ENCODE data around the gene MDK.

The MDK gene

GRCh38 chr11:46351148-46351547 lies 30.3 kb upstream of the MDK start:
- DNase-seq, result no peak
- TF ChIP-seq CTCF (IDR thresholded peaks at IDR 0.05; ENCODE audit: low read depth, low read length), result no peak
- Histone ChIP-seq H3K27ac (no peak overlapping the region), H3K9me3 (ENCODE audit: severe bottlenecking) (no peaks in the 10 kb centered on the region), H3K4me3 (ENCODE audit: low read depth, low read length) (no peak overlapping the region), H3K36me3 (peaks cover 21% of the 10 kb centered on the region), H3K27me3 (ENCODE audit: insufficient read depth, low read depth, severe bottlenecking) (no peaks in the 10 kb centered on the region)

- H3K4me3 ChIP-seq (ENCODE audit: low read depth, low read length), result no peak overlapping the region
- TF ChIP-seq CTCF (IDR thresholded peaks at IDR 0.05; ENCODE audit: low read depth, low read length), result no peak
These were observed 29.9 kb upstream of the MDK start for GRCh38 chr11:46351606-46352005.

GRCh38 chr11:46352063-46352841 lies 29.2 kb upstream of the MDK start:
- Histone ChIP-seq H3K4me3 (ENCODE audit: low read depth, low read length) (peak overlapping the region; percentile 31), H3K27ac (peak overlapping the region; percentile 49), H3K36me3 (peaks cover 21% of the 10 kb centered on the region), H3K27me3 (ENCODE audit: insufficient read depth, low read depth, severe bottlenecking) (no peaks in the 10 kb centered on the region), H3K9me3 (ENCODE audit: severe bottlenecking) (no peaks in the 10 kb centered on the region)
- peak; percentile 88 for DNase-seq
- peak; percentile 98 for TF ChIP-seq CTCF (IDR thresholded peaks at IDR 0.05; ENCODE audit: low read depth, low read length)

More at GRCh38 chr11:46351606-46352005, 29.9 kb upstream of the MDK start:
- H3K27ac ChIP-seq, result peak overlapping the region; percentile 28; the same call in 1 of the 2 replicates
- no peak for DNase-seq
- H3K9me3 ChIP-seq (ENCODE audit: severe bottlenecking), result no peaks in the 10 kb centered on the region
- H3K27me3 ChIP-seq (ENCODE audit: insufficient read depth, low read depth, severe bottlenecking), result no peaks in the 10 kb centered on the region
- H3K36me3 ChIP-seq, result peaks cover 21% of the 10 kb centered on the region

GRCh38 chr11:46353698-46354097 lies 27.8 kb upstream of the MDK start:
- H3K36me3 ChIP-seq, result peaks cover 21% of the 10 kb centered on the region
- no peaks in the 10 kb centered on the region for H3K27me3 ChIP-seq (ENCODE audit: insufficient read depth, low read depth, severe bottlenecking)

GRCh38 chr11:46356924-46357482 lies 24.5 kb upstream of the MDK start:
- Histone ChIP-seq H3K27ac (no peak overlapping the region), H3K27me3 (ENCODE audit: insufficient read depth, low read depth, severe bottlenecking) (no peaks in the 10 kb centered on the region), H3K4me3 (ENCODE audit: low read depth, low read length) (no peak overlapping the region), H3K9me3 (ENCODE audit: severe bottlenecking) (no peaks in the 10 kb centered on the region), H3K36me3 (peaks cover 15% of the 10 kb centered on the region)
- DNase-seq, result no peak
- TF ChIP-seq CTCF (IDR thresholded peaks at IDR 0.05; ENCODE audit: low read depth, low read length), result no peak

More at GRCh38 chr11:46353698-46354097, 27.8 kb upstream of the MDK start:
- Histone ChIP-seq H3K4me3 (ENCODE audit: low read depth, low read length) (no peak overlapping the region), H3K27ac (no peak overlapping the region), H3K9me3 (ENCODE audit: severe bottlenecking) (no peaks in the 10 kb centered on the region)
- DNase-seq, result no peak
- no peak for TF ChIP-seq CTCF (IDR thresholded peaks at IDR 0.05; ENCODE audit: low read depth, low read length)

Data from WERI-Rb-1 (cell line).